SU-DHL-6 (cell line): Measurements from ENCODE around the gene FCHO1.

Source experiments
- H2AFZ ChIP-seq: fragments of 200-600 bp; sonication (generic); 2 replicates; pipeline ENCODE4 v1.6.1; 2014; ENCODE audit warnings: low read depth, mild to moderate bottlenecking, moderate library complexity, mixed read lengths, antibody characterized with exemption, low read length; ENCODE audit not compliant: severe bottlenecking
- H3F3A ChIP-seq: fragments of 200-600 bp; shearing (Covaris generic); 2 replicates; pipeline ENCODE4 v1.6.0; 2016; ENCODE audit warnings: antibody characterized with exemption, mild to moderate bottlenecking; ENCODE audit not compliant: insufficient read depth
- H3K27ac ChIP-seq: fragments of 200-600 bp; sonication (generic); 2 replicates; pipeline ENCODE4 v1.5.1; 2016; ENCODE audit warnings: low read depth, mild to moderate bottlenecking, low read length, moderate library complexity, mixed read lengths
- H3K27me3 ChIP-seq: fragments of 200-600 bp; sonication (generic), shearing (Covaris generic); 2 replicates; pipeline ENCODE4 v1.6.0; 2014; ENCODE audit warnings: mild to moderate bottlenecking, low read length
- H3K36me3 ChIP-seq: fragments of 200-600 bp; sonication (generic); 2 replicates; pipeline ENCODE4 v1.6.1; 2014; ENCODE audit warnings: mild to moderate bottlenecking, low read length, mixed read lengths
- H3K4me2 ChIP-seq: fragments of 300-600, 200-600 bp; shearing (Covaris generic), sonication (generic); 2 replicates; pipeline ENCODE4 v1.6.0; 2014; ENCODE audit warnings: low read length, low read depth, mild to moderate bottlenecking; ENCODE audit not compliant: poor library complexity, severe bottlenecking
- H3K4me3 ChIP-seq: fragments of 200-600 bp; sonication (generic); 2 replicates; pipeline ENCODE4 v1.5.1; 2014; ENCODE audit warnings: antibody characterized with exemption, low read length, mild to moderate bottlenecking, mixed read lengths; ENCODE audit not compliant: insufficient read depth, poor library complexity, severe bottlenecking
- H3K79me2 ChIP-seq: fragments of 200-600 bp; sonication (generic); 2 replicates; pipeline ENCODE4 v1.6.1; 2014; ENCODE audit warnings: mild to moderate bottlenecking, low read length, moderate library complexity; ENCODE audit not compliant: insufficient read depth
- H3K9ac ChIP-seq: fragments of 200-600 bp; sonication (generic); 2 replicates; pipeline ENCODE4 v1.7.0; 2014; ENCODE audit warnings: mild to moderate bottlenecking, low read length
- H3K9me2 ChIP-seq: fragments of 200-600 bp; sonication (generic); replicated peaks from 2 replicates; pipeline ENCODE4 v1.6.1; 2014; ENCODE audit warnings: low read length; ENCODE audit not compliant: insufficient read depth
- H3K9me3 ChIP-seq: fragments of 200-600 bp; sonication (generic); 2 replicates; pipeline ENCODE4 v1.6.1; 2014; ENCODE audit warnings: low read length, mixed read lengths; ENCODE audit not compliant: insufficient read depth
- H4K20me1 ChIP-seq: fragments of 200-600 bp; sonication (generic); 2 replicates; pipeline ENCODE4 v1.6.1; 2014; ENCODE audit warnings: low read depth, mild to moderate bottlenecking, antibody characterized with exemption, low read length, moderate library complexity, mixed read lengths
- EZH2phosphoT487 ChIP-seq: fragments of 200-600 bp; sonication (generic), shearing (Covaris generic); conservative IDR thresholded peaks from 2 replicates; pipeline ENCODE4 v1.6.1; 2018; ENCODE audit warnings: mild to moderate bottlenecking, antibody characterized with exemption, low read length, moderate library complexity, mixed read lengths
- TF ChIP-seq, protein P1 (sequence below): fragments of 200-600 bp; sonication (generic); IDR thresholded peaks from one replicate; pipeline ENCODE4 v1.5.1; 2017; ENCODE audit warnings: antibody characterized with exemption, mild to moderate bottlenecking, low read length, moderate library complexity; ENCODE audit not compliant: insufficient read depth, poor library complexity, severe bottlenecking

Gene FCHO1

DNA sequence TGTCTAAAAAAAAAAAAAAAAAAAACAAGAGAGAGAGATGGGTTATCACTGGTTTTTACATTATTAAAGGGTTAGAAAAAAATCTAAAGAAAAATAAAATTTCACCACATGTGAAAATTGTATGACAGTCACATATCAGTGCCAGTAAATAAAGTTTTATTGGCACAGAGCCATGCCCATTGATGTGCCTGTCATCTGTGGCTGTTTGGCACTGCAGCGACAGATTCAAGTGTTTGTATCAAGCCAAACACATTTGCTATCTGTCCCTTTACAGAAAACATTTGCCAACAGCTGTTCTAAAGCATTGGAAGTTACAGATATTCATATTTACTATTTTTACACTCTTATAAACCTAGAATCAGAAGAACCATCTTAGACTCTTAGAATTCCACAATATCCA, 16.3 kb downstream of the FCHO1 start:
- Histone ChIP-seq H3K27ac (no peak overlapping the region), H3K79me2 (no peaks in the 10 kb centered on the region), H3F3A (no peaks in the 10 kb centered on the region), H3K9me3 (no peaks in the 10 kb centered on the region), H4K20me1 (no peaks in the 10 kb centered on the region), H3K4me2 (no peak overlapping the region), H3K27me3 (no peaks in the 10 kb centered on the region), H3K36me3 (peaks cover 6% of the 10 kb centered on the region; the same call in 1 of the 2 replicates), H3K4me3 (no peak overlapping the region), H3K9me2 (no peaks in the 10 kb centered on the region), H3K9ac (no peak overlapping the region), H2AFZ (no peak overlapping the region)
- TF ChIP-seq, protein P1, sequence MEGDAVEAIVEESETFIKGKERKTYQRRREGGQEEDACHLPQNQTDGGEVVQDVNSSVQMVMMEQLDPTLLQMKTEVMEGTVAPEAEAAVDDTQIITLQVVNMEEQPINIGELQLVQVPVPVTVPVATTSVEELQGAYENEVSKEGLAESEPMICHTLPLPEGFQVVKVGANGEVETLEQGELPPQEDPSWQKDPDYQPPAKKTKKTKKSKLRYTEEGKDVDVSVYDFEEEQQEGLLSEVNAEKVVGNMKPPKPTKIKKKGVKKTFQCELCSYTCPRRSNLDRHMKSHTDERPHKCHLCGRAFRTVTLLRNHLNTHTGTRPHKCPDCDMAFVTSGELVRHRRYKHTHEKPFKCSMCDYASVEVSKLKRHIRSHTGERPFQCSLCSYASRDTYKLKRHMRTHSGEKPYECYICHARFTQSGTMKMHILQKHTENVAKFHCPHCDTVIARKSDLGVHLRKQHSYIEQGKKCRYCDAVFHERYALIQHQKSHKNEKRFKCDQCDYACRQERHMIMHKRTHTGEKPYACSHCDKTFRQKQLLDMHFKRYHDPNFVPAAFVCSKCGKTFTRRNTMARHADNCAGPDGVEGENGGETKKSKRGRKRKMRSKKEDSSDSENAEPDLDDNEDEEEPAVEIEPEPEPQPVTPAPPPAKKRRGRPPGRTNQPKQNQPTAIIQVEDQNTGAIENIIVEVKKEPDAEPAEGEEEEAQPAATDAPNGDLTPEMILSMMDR = no peak
- no peak for TF ChIP-seq EZH2phosphoT487

DNA sequence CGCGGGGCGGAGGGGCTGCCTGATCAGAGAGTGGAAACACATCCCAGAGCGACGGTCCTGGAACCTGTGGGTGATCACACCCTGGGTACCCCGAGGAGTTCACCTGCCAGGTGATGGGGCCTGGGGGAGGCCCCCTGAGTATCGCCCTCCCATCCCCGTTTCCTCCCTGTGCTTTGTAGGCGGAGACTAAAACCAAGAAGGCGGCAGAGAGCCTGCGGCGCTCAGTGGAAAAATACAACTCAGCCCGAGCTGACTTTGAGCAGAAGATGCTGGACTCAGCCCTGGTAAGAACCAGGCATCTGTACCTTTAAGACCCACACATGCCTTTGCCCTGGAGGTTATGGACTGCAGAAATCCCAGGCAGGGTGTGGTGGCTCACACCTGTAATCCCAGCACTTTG, 19.3 kb downstream of the FCHO1 start:
- no peaks in the 10 kb centered on the region for H3K9me3 ChIP-seq

DNA sequence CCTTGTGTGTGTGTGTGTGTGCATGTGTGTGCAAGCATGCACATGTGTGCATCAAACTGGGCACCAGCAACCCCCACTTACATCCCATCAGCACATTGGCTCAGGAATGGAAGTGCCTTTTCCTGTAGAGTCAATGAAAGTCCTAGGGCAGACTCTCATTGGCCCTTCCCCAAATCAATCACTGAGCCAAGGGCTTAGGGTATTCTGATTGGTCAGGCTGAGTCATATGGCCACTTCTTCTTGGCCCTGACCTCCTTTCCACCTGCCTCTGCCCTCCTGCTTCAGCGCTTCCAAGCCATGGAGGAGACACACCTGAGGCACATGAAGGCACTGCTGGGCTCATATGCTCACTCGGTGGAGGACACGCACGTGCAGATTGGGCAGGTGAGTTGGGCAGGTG, 20.9 kb downstream of the FCHO1 start:
- no peak for TF ChIP-seq EZH2phosphoT487
- TF ChIP-seq, protein P1 = no peak
- Histone ChIP-seq H3K4me3 (no peak overlapping the region), H3K79me2 (no peaks in the 10 kb centered on the region), H4K20me1 (no peaks in the 10 kb centered on the region), H3K9me3 (no peaks in the 10 kb centered on the region), H3K27ac (no peak overlapping the region), H2AFZ (no peak overlapping the region), H3K27me3 (no peaks in the 10 kb centered on the region), H3K4me2 (no peak overlapping the region), H3K36me3 (peaks cover 6% of the 10 kb centered on the region; the same call in 1 of the 2 replicates), H3K9me2 (no peaks in the 10 kb centered on the region), H3K9ac (no peak overlapping the region), H3F3A (peaks cover 4% of the 10 kb centered on the region; the same call in 1 of the 2 replicates)

More for the DNA sequence above, 19.3 kb downstream of the FCHO1 start:
- no peaks in the 10 kb centered on the region for H3F3A ChIP-seq
- no peaks in the 10 kb centered on the region for H3K79me2 ChIP-seq
- H3K27ac ChIP-seq = no peak overlapping the region
- H3K4me2 ChIP-seq = no peak overlapping the region
- H2AFZ ChIP-seq = no peak overlapping the region
- H4K20me1 ChIP-seq = no peaks in the 10 kb centered on the region
- H3K36me3 ChIP-seq = peaks cover 6% of the 10 kb centered on the region; the same call in 1 of the 2 replicates
- H3K9me2 ChIP-seq = no peaks in the 10 kb centered on the region
- no peak for TF ChIP-seq EZH2phosphoT487
- TF ChIP-seq, protein P1 = no peak
- H3K27me3 ChIP-seq = no peaks in the 10 kb centered on the region
- no peak overlapping the region for H3K4me3 ChIP-seq
- no peak overlapping the region for H3K9ac ChIP-seq
